CD4-positive, alpha-beta T cell (primary cell): Measurements from ENCODE around the gene TENM4. TPM values are rescaled to one million over a fixed set of nuclear protein-coding genes. Genes with fewer than 3 reads are reported as not detected.

Source experiments
- ATAC-seq: fragments of 200-7000 bp; cut with Tn5 transposase; one replicate; pipeline ENCODE4 v1.10.0; 2022; ENCODE audit warnings: mild to moderate bottlenecking; ENCODE audit not compliant: poor library complexity
- CTCF ChIA-PET: fragments of 350-600 bp; sonication (Branson Sonifier 250); formaldehyde crosslinking; loops from one replicate; lab custom pipeline; 2021; ENCODE audit warnings: antibody characterized with exemption, inconsistent platforms; lab: Charles Lee
- POLR2A ChIA-PET: fragments of 350-600 bp; sonication (Branson Sonifier 250); formaldehyde crosslinking; loops from one replicate; lab custom pipeline; 2021; ENCODE audit warnings: antibody characterized with exemption, inconsistent platforms; lab: Charles Lee
- DNase-seq, 14 experiments: peaks; one replicate each; pipeline ENCODE4 v3.0.0-alpha.2; 2013 to 2020; ENCODE audit warnings: mixed read lengths in 2 of 14
- H3K27ac ChIP-seq, 2 donors: one replicate each; pipeline versions ENCODE4 v1.5.1 to v1.7.0; 2013; ENCODE audit warnings: low read length in 2 of 2, low read depth in 1 of 2, mild to moderate bottlenecking in 1 of 2
- H3K27me3 ChIP-seq, 2 experiments: 1 replicate in 1 of 2; 2 replicates in 1 of 2; pipeline versions ENCODE4 v1.6.1 to v1.7.0; 2013; ENCODE audit warnings: low read length in 2 of 2, control low read depth in 1 of 2, mild to moderate bottlenecking in 1 of 2, moderate library complexity in 1 of 2; ENCODE audit not compliant: insufficient read depth in 2 of 2, control insufficient read depth in 1 of 2
- H3K36me3 ChIP-seq: one replicate; pipeline ENCODE4 v1.6.1; 2013; ENCODE audit warnings: low read length, control low read depth; ENCODE audit not compliant: insufficient read depth
- H3K4me1 ChIP-seq: one replicate; pipeline ENCODE4 v1.6.1; 2013; ENCODE audit warnings: low read length, control low read depth; ENCODE audit not compliant: insufficient read depth
- H3K4me3 ChIP-seq: one replicate; pipeline ENCODE4 v1.5.1; 2013; ENCODE audit warnings: mild to moderate bottlenecking, low read length, moderate library complexity
- H3K9me3 ChIP-seq, 2 experiments: 1 replicate in 1 of 2; 2 replicates in 1 of 2; pipeline versions ENCODE4 v1.6.1 to v1.7.0; 2013; ENCODE audit warnings: low read length in 2 of 2, mild to moderate bottlenecking in 2 of 2, control low read depth in 1 of 2, moderate library complexity in 1 of 2; ENCODE audit not compliant: control insufficient read depth in 1 of 2, insufficient read depth in 1 of 2
- H3K27ac Mint-ChIP-seq: one replicate; pipeline ENCODE4 v1.8.0; 2020; ENCODE audit warnings: mixed read lengths
- H3K27me3 Mint-ChIP-seq: one replicate; pipeline ENCODE4 v1.8.0; 2021; ENCODE audit warnings: mixed read lengths
- H3K36me3 Mint-ChIP-seq: one replicate; pipeline ENCODE4 v1.8.0; 2021; ENCODE audit warnings: low read depth, mixed read lengths
- H3K4me1 Mint-ChIP-seq: one replicate; pipeline ENCODE4 v1.8.0; 2021; ENCODE audit warnings: low read depth, mixed read lengths
- H3K4me3 Mint-ChIP-seq: one replicate; pipeline ENCODE4 v1.8.0; 2020; ENCODE audit warnings: mild to moderate bottlenecking, mixed read lengths
- H3K9me3 Mint-ChIP-seq: one replicate; pipeline ENCODE4 v1.8.0; 2020; ENCODE audit warnings: mixed read lengths
- intact Hi-C, 2 experiments: fragments of 100-400 bp; cut with DNase I in 1 of 2; cut with micrococcal nuclease in 1 of 2; formaldehyde crosslinking; loops; one replicate each; pipeline versions ENCODE4 v1.15.1 to v1.9.0; 2023 to 2025; cut with DNase I, micrococcal nuclease
- total RNA-seq, 174 experiments: library from RNA in 2 of 174; stranded (reverse) in 2 of 174; gene quantifications; one replicate each; pipeline ENCODE4 v1.2.3 and lab custom pipeline; 2021 to 2026
- TF ChIP-seq, protein P1 (sequence below): fragments of 200-600 bp; IDR thresholded peaks from one replicate; pipeline ENCODE4 v1.8.0; 2022; ENCODE audit warnings: antibody characterized with exemption, mild to moderate bottlenecking

The TENM4 gene
- total RNA-seq, 2 experiments from 2014 or later, result 0.22 to 0.31 TPM

DNA sequence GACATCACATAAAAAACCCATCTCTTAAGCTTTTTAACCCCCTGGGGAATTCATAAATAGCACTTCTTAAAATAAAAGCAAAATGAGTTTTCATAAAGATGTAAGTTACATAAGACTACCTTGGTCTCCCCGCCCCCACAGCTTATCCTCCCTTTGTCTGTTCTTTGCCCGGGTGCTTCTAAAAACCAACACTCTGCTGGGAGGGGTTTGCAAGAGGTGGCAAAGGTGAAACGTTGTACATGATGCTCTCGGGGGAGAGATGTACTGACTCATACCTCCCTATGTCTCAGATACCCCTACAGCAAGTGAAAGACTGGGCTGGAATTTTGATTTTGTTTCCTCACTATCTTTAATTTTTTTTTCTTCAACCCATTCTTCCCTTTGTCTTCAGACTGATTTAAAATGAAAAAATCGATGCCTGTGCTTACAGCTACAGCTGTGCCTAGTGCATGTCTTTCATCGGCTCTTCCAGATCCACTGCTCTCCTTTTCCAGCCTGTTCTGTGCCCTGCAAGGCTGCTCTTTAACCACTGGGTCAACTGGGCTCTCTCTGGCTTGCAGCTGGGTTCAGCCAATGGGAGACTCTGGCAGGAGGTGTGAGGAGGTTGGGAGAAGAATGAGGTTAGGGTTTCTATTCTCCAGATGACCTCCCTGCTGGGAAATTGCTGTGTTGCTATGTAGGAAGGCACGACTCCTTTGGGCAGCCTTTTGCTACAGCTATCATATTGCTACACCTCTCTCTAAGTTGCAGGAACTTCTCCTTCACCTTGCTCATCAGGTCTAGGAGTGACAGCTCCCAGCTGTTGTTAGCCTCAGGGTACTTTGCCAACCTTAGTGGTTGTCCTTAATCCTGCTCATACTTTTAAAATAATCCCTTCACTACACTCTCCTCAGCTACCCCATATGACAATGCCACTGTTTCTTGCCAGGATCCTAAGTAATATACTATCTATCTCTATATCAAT lies 266.5 kb downstream of the TENM4 start:
- Histone ChIP-seq H3K4me3 (no peak overlapping the region), H3K27ac (no peak overlapping the region), H3K27me3 (peaks cover 0 to 6% of the 10 kb centered on the region in 2 experiments), H3K9me3 (peaks cover 0 to 4% of the 10 kb centered on the region in 2 experiments), H3K36me3 (no peaks in the 10 kb centered on the region), H3K4me1 (no peaks in the 10 kb centered on the region)
- ChIA-PET POLR2A (no interaction called here), CTCF (no interaction called here)
- Mint-ChIP-seq H3K9me3 (no peaks in the 10 kb centered on the region), H3K4me1 (no peaks in the 10 kb centered on the region), H3K4me3 (no peak overlapping the region), H3K27ac (no peak overlapping the region), H3K36me3 (no peaks in the 10 kb centered on the region), H3K27me3 (peaks cover 23% of the 10 kb centered on the region)
- TF ChIP-seq, protein P1, sequence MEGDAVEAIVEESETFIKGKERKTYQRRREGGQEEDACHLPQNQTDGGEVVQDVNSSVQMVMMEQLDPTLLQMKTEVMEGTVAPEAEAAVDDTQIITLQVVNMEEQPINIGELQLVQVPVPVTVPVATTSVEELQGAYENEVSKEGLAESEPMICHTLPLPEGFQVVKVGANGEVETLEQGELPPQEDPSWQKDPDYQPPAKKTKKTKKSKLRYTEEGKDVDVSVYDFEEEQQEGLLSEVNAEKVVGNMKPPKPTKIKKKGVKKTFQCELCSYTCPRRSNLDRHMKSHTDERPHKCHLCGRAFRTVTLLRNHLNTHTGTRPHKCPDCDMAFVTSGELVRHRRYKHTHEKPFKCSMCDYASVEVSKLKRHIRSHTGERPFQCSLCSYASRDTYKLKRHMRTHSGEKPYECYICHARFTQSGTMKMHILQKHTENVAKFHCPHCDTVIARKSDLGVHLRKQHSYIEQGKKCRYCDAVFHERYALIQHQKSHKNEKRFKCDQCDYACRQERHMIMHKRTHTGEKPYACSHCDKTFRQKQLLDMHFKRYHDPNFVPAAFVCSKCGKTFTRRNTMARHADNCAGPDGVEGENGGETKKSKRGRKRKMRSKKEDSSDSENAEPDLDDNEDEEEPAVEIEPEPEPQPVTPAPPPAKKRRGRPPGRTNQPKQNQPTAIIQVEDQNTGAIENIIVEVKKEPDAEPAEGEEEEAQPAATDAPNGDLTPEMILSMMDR, result no peak
- ATAC-seq (no peak), DNase-seq (no peak)
- intact Hi-C loops, result no loop called here

DNA sequence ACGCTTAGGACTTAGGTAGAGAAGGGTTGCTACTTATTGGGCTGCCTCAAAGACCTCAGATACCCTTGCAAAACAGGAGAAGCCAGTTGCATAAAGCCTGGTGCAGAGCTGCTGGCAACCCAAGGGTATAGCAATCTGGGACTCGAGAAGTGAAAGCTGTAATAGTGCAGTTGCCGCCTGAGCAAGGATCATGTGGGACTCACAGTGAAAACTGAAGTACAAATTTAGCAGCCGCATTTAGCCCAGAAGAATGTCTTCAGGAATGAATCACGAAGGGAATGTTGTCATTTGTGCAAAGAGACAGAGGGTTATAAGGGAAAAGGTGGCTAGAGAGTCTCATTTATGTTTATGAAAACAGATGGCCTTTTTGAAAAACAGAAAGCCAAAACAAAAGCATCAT lies 267.2 kb downstream of the TENM4 start:
- no peak overlapping the region for H3K27ac ChIP-seq
- ATAC-seq (no peak), DNase-seq (no peak)
- no peaks in the 10 kb centered on the region for H3K36me3 ChIP-seq
- no peaks in the 10 kb centered on the region for H3K4me1 ChIP-seq
- POLR2A ChIA-PET, result no interaction called here
- H3K36me3 Mint-ChIP-seq, result no peaks in the 10 kb centered on the region
- TF ChIP-seq, protein P1, result no peak
- intact Hi-C loops, result no loop called here
- no peaks in the 10 kb centered on the region for H3K4me1 Mint-ChIP-seq
- H3K27me3 Mint-ChIP-seq, result peaks cover 23% of the 10 kb centered on the region
- CTCF ChIA-PET, result no interaction called here
- H3K27me3 ChIP-seq, result peaks cover 0 to 6% of the 10 kb centered on the region in 2 experiments
- H3K9me3 ChIP-seq, result peaks cover 0 to 4% of the 10 kb centered on the region in 2 experiments
- H3K4me3 ChIP-seq, result no peak overlapping the region
- H3K9me3 Mint-ChIP-seq, result no peaks in the 10 kb centered on the region
- no peak overlapping the region for H3K27ac Mint-ChIP-seq
- H3K4me3 Mint-ChIP-seq, result no peak overlapping the region

DNA sequence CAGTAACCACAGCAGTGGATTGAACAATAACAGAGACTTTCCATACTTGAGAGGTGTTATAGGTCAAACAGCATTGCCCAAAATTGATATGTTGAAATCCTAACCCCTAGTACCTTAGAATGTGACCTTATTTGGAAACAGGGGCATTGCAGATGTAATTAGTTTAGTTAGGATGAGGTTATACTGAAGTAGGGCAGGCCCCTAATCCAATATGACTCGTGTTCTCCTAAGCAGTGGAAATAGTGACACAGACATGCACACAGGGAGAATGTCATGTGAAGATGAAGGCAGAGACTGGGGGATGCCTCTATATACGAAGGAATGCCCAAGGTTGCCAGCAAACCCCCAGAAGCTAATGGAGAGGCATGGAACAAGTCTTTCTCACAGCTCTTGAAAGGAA lies 270.5 kb downstream of the TENM4 start:
- TF ChIP-seq, protein P1, result no peak
- H3K9me3 Mint-ChIP-seq, result no peaks in the 10 kb centered on the region

More for the DNA sequence above, 270.5 kb downstream of the TENM4 start:
- no peak overlapping the region for H3K27ac Mint-ChIP-seq
- no peaks in the 10 kb centered on the region for H3K4me1 Mint-ChIP-seq
- ChIA-PET CTCF (no interaction called here), POLR2A (no interaction called here)
- Histone ChIP-seq H3K27me3 (no peaks in the 10 kb centered on the region), H3K9me3 (peaks cover 0 to 4% of the 10 kb centered on the region in 2 experiments), H3K27ac (no peak overlapping the region), H3K4me3 (no peak overlapping the region), H3K36me3 (no peaks in the 10 kb centered on the region), H3K4me1 (no peaks in the 10 kb centered on the region)
- H3K27me3 Mint-ChIP-seq, result peaks cover 10% of the 10 kb centered on the region
- no peak overlapping the region for H3K4me3 Mint-ChIP-seq
- H3K36me3 Mint-ChIP-seq, result no peaks in the 10 kb centered on the region
- ATAC-seq (no peak), DNase-seq (no peak)
- intact Hi-C loops, result no loop called here
